D721Med (cell line): ENCODE data around the gene HS3ST2.

Source experiments
- DNase-seq: peaks from one replicate; pipeline ENCODE4 v3.0.0; 2011; ENCODE audit warnings: low spot score; ENCODE audit not compliant: insufficient read length
- FAIRE-seq: peaks from 2 replicates; lab custom pipeline; 2011; peaks lifted over from hg19 to GRCh38; lab: Jason Lieb, UNC
- CTCF ChIP-seq: IDR thresholded peaks from 2 replicates; pipeline ENCODE4 v1.5.1; 2012; ENCODE audit warnings: mild to moderate bottlenecking, control low read depth; ENCODE audit not compliant: insufficient read depth; ENCODE audit errors: missing control alignments

HS3ST2 gene

GRCh38 chr16:22855231-22855630 is 41.3 kb downstream of the HS3ST2 start:
- no peak for TF ChIP-seq CTCF
- DNase-seq (no peak), FAIRE-seq (no peak)

GRCh38 chr16:22857296-22858025 is 43.5 kb downstream of the HS3ST2 start:
- no peak for DNase-seq
- no peak for FAIRE-seq
- TF ChIP-seq CTCF = no peak

GRCh38 chr16:22859925-22860324 is 46.0 kb downstream of the HS3ST2 start:
- FAIRE-seq (no peak), DNase-seq (no peak)
- TF ChIP-seq CTCF = no peak

GRCh38 chr16:22861580-22861979 is 47.6 kb downstream of the HS3ST2 start:
- FAIRE-seq = no peak
- no peak for DNase-seq
- no peak for TF ChIP-seq CTCF

GRCh38 chr16:22862046-22862445 is 48.1 kb downstream of the HS3ST2 start:
- no peak for FAIRE-seq
- TF ChIP-seq CTCF = no peak

GRCh38 chr16:22864375-22864774 is 50.4 kb downstream of the HS3ST2 start:
- no peak for TF ChIP-seq CTCF
- DNase-seq (no peak), FAIRE-seq (no peak)

More at GRCh38 chr16:22862046-22862445, 48.1 kb downstream of the HS3ST2 start:
- no peak for DNase-seq

- DNase-seq (no peak), FAIRE-seq (no peak)
- no peak for TF ChIP-seq CTCF
These were observed 54.7 kb downstream of the HS3ST2 start for GRCh38 chr16:22868593-22869224.
